Measurements from ENCODE around the gene MARVELD1. TPM values are rescaled to one million over a fixed set of nuclear protein-coding genes. Genes with fewer than 3 reads are reported as not detected.

MARVELD1 gene
- polyA plus RNA-seq, 2 of the 4 experiments (the other 2 are of a cell fraction), result 29.1 to 31.7 TPM

- ATAC-seq (no peak), FAIRE-seq (no peak), DNase-seq (ENCODE audit: low read depth in 1 of 2, low spot score in 1 of 2) (no peak)
- TF ChIP-seq ZSCAN20 (CRISPR knock-in tag; IDR thresholded peaks at IDR 0.05) (no peak), MAZ (IDR thresholded peaks at IDR 0.05; ENCODE audit: borderline replicate concordance, low read depth, low read length) (no peak), RCOR1 (IDR thresholded peaks at IDR 0.05; ENCODE audit: low read depth, low read length) (no peak)
- H3K9me3 ChIP-seq, result no peaks in the 10 kb centered on the region
- H3K4me3 ChIP-seq, result no peak overlapping the region
- no peak overlapping the region for H3K27ac ChIP-seq
- POLR2A ChIA-PET, result no interaction called here
- WGBS (ENCODE audit: missing lambda C conversion rate), result 91% methylated on average over 9 of the region's 11 CpGs
- no peak overlapping the region for H3K4me2 ChIP-seq
- H3K4me1 ChIP-seq, result no peaks in the 10 kb centered on the region
- CTCF ChIA-PET, result interaction anchor here (0.5 to 5.2 kb wide), 36 partner anchors 8 to 292 kb away, joined by 3 to 51 read pairs (median 4); partner anchors contain the start of gene SFRP5
These were observed 47.1 kb downstream of the MARVELD1 start for GRCh38 chr10:97760461-97761257.

- TF ChIP-seq USF2 (IDR thresholded peaks at IDR 0.05), result no peak
- no peak for TF ChIP-seq MAFK (IDR thresholded peaks at IDR 0.05; ENCODE audit: partially characterized antibody)
- TF ChIP-seq CTCF (IDR thresholded peaks at IDR 0.05), result no peak
- TF ChIP-seq ESRRA (IDR thresholded peaks at IDR 0.05; ENCODE audit: borderline replicate concordance, low read length), result no peak
- TF ChIP-seq, protein P1, sequence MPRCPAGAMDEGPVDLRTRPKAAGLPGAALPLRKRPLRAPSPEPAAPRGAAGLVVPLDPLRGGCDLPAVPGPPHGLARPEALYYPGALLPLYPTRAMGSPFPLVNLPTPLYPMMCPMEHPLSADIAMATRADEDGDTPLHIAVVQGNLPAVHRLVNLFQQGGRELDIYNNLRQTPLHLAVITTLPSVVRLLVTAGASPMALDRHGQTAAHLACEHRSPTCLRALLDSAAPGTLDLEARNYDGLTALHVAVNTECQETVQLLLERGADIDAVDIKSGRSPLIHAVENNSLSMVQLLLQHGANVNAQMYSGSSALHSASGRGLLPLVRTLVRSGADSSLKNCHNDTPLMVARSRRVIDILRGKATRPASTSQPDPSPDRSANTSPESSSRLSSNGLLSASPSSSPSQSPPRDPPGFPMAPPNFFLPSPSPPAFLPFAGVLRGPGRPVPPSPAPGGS (IDR thresholded peaks at IDR 0.05), result no peak
- TF ChIP-seq BHLHE40 (IDR thresholded peaks at IDR 0.05; ENCODE audit: low read depth, low read length), result no peak
- no peak for TF ChIP-seq FOSB (CRISPR knock-in tag; IDR thresholded peaks at IDR 0.05)
- TF ChIP-seq ZC3H11A (IDR thresholded peaks at IDR 0.05), result no peak
- TF ChIP-seq FOSL2 (IDR thresholded peaks at IDR 0.05), result no peak
- no peak for TF ChIP-seq FOSL2 (CRISPR knock-in tag; IDR thresholded peaks at IDR 0.05)
- Histone ChIP-seq H3K27ac (no peak overlapping the region), H3K4me2 (no peak overlapping the region), H3K4me1 (no peaks in the 10 kb centered on the region), H3K4me3 (no peak overlapping the region), H3K9me3 (no peaks in the 10 kb centered on the region)
- 100% methylated on average over 5 of the region's 8 CpGs for WGBS (ENCODE audit: missing lambda C conversion rate)
- CTCF ChIA-PET, result interaction anchor here (0.8 to 7.5 kb wide), 12 partner anchors 10 to 284 kb away, joined by 3 to 75 read pairs (median 10); partner anchors contain the start of gene SFRP5
- ATAC-seq (no peak), FAIRE-seq (no peak), DNase-seq (ENCODE audit: low read depth in 1 of 2, low spot score in 1 of 2) (no peak)
- POLR2A ChIA-PET, result no interaction called here
These were observed 47.9 kb downstream of the MARVELD1 start for GRCh38 chr10:97761331-97761865.

GRCh38 chr10:97762056-97762455 is 48.5 kb downstream of the MARVELD1 start:
- no peak for DNase-seq (ENCODE audit: low read depth in 1 of 2, low spot score in 1 of 2)
- ChIA-PET POLR2A (no interaction called here), CTCF (interaction anchor here (0.6 to 7.5 kb wide), 9 partner anchors 9 to 295 kb away, joined by 3 to 75 read pairs (median 12); partner anchors contain the start of gene SFRP5)
- no peak for TF ChIP-seq RFX5 (IDR thresholded peaks at IDR 0.05)
- no peak for TF ChIP-seq RAD21 (conservative IDR thresholded peaks at IDR 0.05 in 1 of 2, IDR thresholded peaks at IDR 0.05 in 1 of 2)
- TF ChIP-seq CBX2 (IDR thresholded peaks at IDR 0.05; ENCODE audit: borderline replicate concordance, low read depth), result no peak
- no peak for TF ChIP-seq CEBPB (IDR thresholded peaks at IDR 0.05)
- TF ChIP-seq SREBF2 (IDR thresholded peaks at IDR 0.05), result no peak
- no peak for TF ChIP-seq ZNF302 (CRISPR knock-in tag; IDR thresholded peaks at IDR 0.05)
- TF ChIP-seq RNF2 (IDR thresholded peaks at IDR 0.05; ENCODE audit: borderline replicate concordance, low read depth), result no peak
- no peak for TF ChIP-seq MYC (IDR thresholded peaks at IDR 0.05; ENCODE audit: borderline replicate concordance, low read length)
- no peak for TF ChIP-seq CTCF (IDR thresholded peaks at IDR 0.05)
- no peak for TF ChIP-seq HEYL (CRISPR knock-in tag; IDR thresholded peaks at IDR 0.05)
- TF ChIP-seq, protein P2, sequence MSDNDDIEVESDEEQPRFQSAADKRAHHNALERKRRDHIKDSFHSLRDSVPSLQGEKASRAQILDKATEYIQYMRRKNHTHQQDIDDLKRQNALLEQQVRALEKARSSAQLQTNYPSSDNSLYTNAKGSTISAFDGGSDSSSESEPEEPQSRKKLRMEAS (IDR thresholded peaks at IDR 0.05), result no peak
- TF ChIP-seq ZFP36 (IDR thresholded peaks at IDR 0.05; ENCODE audit: borderline replicate concordance, partially characterized antibody), result no peak
- no peak for TF ChIP-seq NFE2L2 (conservative IDR thresholded peaks at IDR 0.05; ENCODE audit: low read length)
- Histone ChIP-seq H3K4me2 (no peak overlapping the region), H3K27ac (no peak overlapping the region; a peak in 1 of 6 replicates), H3K9me3 (no peaks in the 10 kb centered on the region), H3K4me1 (no peaks in the 10 kb centered on the region), H3K4me3 (no peak overlapping the region)
- WGBS (ENCODE audit: missing lambda C conversion rate), result 91% methylated on average over 10 of the region's 10 CpGs
- no peak for FAIRE-seq
- no peak for ATAC-seq
